Right lobe of liver (tissue), 6 donors: ENCODE measurements around the gene APOB. TPM values are rescaled to one million over a fixed set of nuclear protein-coding genes. Genes with fewer than 3 reads are reported as not detected.

ENCODE experiments used
- ATAC-seq, 4 donors: fragments of 200-7000 bp; cut with Tn5 transposase; one replicate each; pipeline ENCODE4 v1.9.1; 2020; ENCODE audit warnings: mild to moderate bottlenecking in 4 of 4, moderate library complexity in 4 of 4
- DNase-seq, 3 donors: peaks; one replicate each; pipeline ENCODE4 v3.0.0-alpha.2; 2020
- H3K27ac ChIP-seq, 3 donors: fragments of 200-600 bp; one replicate each; pipeline ENCODE4 v1.8.0; 2022
- H3K27me3 ChIP-seq, 2 donors: fragments of 200-600 bp; one replicate each; pipeline ENCODE4 v1.8.0; 2022
- H3K36me3 ChIP-seq, 4 donors: fragments of 200-600 bp; sonication (generic) in 1 of 4; one replicate each; pipeline versions ENCODE4 v1.5.1 to v1.8.0; 2017 to 2022; ENCODE audit warnings: control low read depth in 1 of 4
- H3K4me1 ChIP-seq, 4 donors: fragments of 200-600 bp; sonication (generic) in 1 of 4; one replicate each; pipeline versions ENCODE4 v1.5.1 to v1.8.0; 2017 to 2022; ENCODE audit warnings: control low read depth in 1 of 4
- H3K4me3 ChIP-seq, 3 donors: fragments of 200-600 bp; one replicate each; pipeline ENCODE4 v1.8.0; 2022
- H3K9me3 ChIP-seq, 4 donors: fragments of 200-600 bp; sonication (generic) in 1 of 4; one replicate each; pipeline versions ENCODE4 v1.5.1 to v1.8.0; 2017 to 2022; ENCODE audit warnings: control low read depth in 1 of 4
- CTCF ChIP-seq, 4 donors: fragments of 200-600 bp in 3 of 4; fragments of 450-650 bp in 1 of 4; IDR thresholded peaks; one replicate each; pipeline versions ENCODE4 v1.5.1 to v1.8.0; 2016 to 2022; ENCODE audit warnings: antibody characterized with exemption in 4 of 4, mild to moderate bottlenecking in 2 of 4
- POLR2A ChIP-seq: fragments of 450-650 bp; IDR thresholded peaks from one replicate; pipeline ENCODE4 v1.6.1; 2017; ENCODE audit warnings: antibody characterized with exemption, mild to moderate bottlenecking
- WGBS: methylation state at CpG from one replicate; pipeline ENCODE4 v1.1.6; 2018; ENCODE audit warnings: low coverage, low lambda C conversion rate; ENCODE audit not compliant: insufficient coverage; ENCODE audit errors: missing lambda C conversion rate; 5-methylcytosine and 5-hydroxymethylcytosine counted together
- intact Hi-C, 2 donors: fragments of 100-400 bp; cut with DNase I; formaldehyde crosslinking; loops; one replicate each; pipeline versions ENCODE4 v1.11.2 to v1.14.1; 2022
- total RNA-seq, 6 experiments: library from RNA; depleted of rRNA in 2 of 6; stranded (reverse); fragments of >200 nt in 2 of 6; fragmentation: NEBNext Ultra II Directional in 3 of 6; extraction: Animal tissue kit (Norgen Biotek cat#: 25700) in 3 of 6; gene quantifications; one replicate each; pipeline versions ENCODE4 v1.1.0 to v1.2.4, GENCODE V29; 2016 to 2023
- donor health status: DM: no; HTN: yes; CAD: no.
- donor health status: DM: no; HTN: no; CAD: no.
- donor health status: DM: no; HTN: no; CAD: no.
- donor health status: DM: no; HTN: yes; CAD: no.
- donor health status: DM: no; HTN: yes; CAD: no.

The APOB gene
- total RNA-seq, 6 experiments from 2014 or later, result 2,615 to 3,271 (median 2,774) TPM

DNA sequence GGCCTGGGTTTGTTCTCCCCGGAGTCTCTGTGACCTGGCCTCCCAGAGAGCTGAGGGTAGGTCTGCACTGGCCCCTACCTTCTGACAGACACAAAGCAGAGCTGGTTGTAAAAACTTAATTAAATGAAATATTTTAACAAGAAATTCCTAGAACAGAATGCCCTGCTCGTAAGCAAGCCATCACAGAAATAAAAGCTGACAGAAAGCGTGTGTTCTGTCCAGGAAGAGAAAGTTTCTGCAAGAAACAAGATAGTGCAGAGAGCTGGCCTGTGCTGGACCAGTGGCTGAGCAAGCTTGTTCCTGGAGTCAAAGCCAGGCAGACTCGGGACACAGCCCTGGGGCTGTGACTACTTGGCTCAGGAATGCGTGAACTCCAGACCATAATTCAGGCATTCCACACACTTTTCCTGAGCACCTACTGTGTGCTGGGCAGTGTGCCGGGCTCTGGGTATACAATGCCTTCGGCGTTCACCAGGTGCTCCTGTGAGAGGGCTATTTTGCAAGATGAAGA lies 51.6 kb downstream of the APOB start:
- intact Hi-C loops, result no loop called here
- TF ChIP-seq CTCF (IDR thresholded peaks at IDR 0.05) (no peak), POLR2A (no peak)
- WGBS, result 52% methylated on average over 5 of the region's 8 CpGs
- Histone ChIP-seq H3K9me3 (no peaks in the 10 kb centered on the region), H3K4me1 (no peaks in the 10 kb centered on the region), H3K4me3 (no peak overlapping the region), H3K27ac (no peak overlapping the region), H3K27me3 (no peaks in the 10 kb centered on the region), H3K36me3 (no peaks in the 10 kb centered on the region)
- no peak for DNase-seq
- peak in 2 of 4 donors; percentile 16 to 18 for ATAC-seq

DNA sequence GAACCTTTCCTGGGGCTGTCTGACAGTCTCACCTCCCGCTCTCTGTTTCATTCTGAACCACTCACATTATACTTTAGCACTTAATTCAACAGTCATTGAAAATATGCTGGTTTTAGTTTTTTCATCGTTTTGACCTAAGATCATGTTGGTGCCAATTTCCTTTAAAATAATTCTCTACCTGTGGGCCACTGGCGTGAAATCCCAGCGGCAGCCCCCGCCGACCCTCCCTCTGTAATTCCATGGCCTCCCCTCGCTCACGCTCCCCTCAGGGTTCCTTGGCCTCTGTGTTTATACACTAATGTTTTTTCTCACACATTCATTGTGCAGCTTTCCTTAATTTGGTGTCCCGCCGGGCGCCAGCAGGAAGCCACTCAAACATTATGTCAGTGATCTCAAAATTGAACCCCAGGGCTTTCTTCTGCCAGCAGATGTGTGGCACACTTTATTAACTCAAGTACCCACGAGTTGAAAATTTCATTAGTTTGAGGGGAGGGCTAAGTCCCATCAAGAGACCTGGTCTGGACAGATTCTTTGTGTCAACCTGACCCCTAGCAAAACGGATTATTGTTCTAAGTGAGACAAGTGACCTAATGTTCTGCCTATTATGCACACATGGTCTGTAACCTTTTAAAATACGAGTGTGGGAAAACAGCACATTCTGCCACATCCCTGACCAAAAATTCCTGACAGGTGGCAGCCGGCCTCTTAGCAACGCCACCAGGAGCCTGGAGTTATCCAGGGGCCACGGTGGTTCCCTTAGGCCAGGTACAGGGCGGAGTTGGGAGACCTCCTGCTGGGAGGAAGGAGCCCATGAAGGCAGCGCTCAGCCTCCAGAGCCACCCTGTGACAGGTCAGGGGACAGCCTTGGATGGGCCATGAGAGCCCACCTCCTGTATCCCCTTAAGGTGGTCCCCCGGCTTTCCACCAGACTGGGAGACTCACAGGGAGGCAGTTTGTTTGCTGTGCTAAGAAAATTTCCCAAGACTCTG lies 53.1 kb downstream of the APOB start:
- Histone ChIP-seq H3K4me3 (no peak overlapping the region), H3K9me3 (no peaks in the 10 kb centered on the region), H3K27ac (no peak overlapping the region), H3K36me3 (no peaks in the 10 kb centered on the region), H3K27me3 (no peaks in the 10 kb centered on the region), H3K4me1 (no peaks in the 10 kb centered on the region)
- TF ChIP-seq CTCF (IDR thresholded peaks at IDR 0.05) (no peak), POLR2A (no peak)
- intact Hi-C loops, result no loop called here
- DNase-seq, result no peak
- 70% methylated on average over 16 of the region's 20 CpGs for WGBS
- peak in 1 of 4 donors; percentile 6 for ATAC-seq

DNA sequence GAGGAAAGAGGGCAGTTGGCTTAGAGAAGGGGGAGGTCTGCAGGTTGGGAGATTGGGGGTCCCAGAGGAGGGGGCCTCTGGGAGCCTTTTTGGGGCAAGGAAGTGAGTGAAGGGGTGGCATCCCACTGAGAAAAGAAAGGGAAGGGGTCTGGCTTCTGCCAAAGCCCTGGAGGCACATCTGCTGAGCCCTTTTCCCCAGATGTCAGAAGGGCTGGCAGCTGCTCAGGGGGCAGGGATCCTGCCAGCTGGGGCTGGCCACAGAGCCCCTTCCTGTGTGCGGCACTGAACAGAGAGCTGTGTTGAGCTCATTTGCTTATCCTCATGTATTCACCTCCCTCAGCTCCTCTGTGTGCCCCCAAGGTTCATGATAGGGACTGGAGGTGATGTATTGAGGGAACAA lies 54.5 kb downstream of the APOB start:
- TF ChIP-seq POLR2A, result no peak
- TF ChIP-seq CTCF (IDR thresholded peaks at IDR 0.05), result no peak
- Histone ChIP-seq H3K27me3 (no peaks in the 10 kb centered on the region), H3K4me1 (no peaks in the 10 kb centered on the region), H3K36me3 (no peaks in the 10 kb centered on the region), H3K4me3 (no peak overlapping the region), H3K9me3 (no peaks in the 10 kb centered on the region), H3K27ac (no peak overlapping the region)
- ATAC-seq (no peak), DNase-seq (no peak)
- WGBS, result 71% methylated on average over 1 of the region's 1 CpG
- intact Hi-C loops, result no loop called here

GRCh38 chr2:20988905-20989304 lies 55.0 kb downstream of the APOB start:
- Histone ChIP-seq H3K4me3 (no peak overlapping the region), H3K27ac (no peak overlapping the region), H3K27me3 (no peaks in the 10 kb centered on the region), H3K9me3 (no peaks in the 10 kb centered on the region), H3K36me3 (no peaks in the 10 kb centered on the region), H3K4me1 (no peaks in the 10 kb centered on the region)
- WGBS, result 33% methylated on average over 3 of the region's 4 CpGs
- no peak for ATAC-seq
- DNase-seq, result no peak
- TF ChIP-seq POLR2A (no peak), CTCF (IDR thresholded peaks at IDR 0.05) (no peak)
- intact Hi-C loops, result no loop called here
